Fibroblast of mammary gland (primary cell): Measurements from ENCODE around the gene DHX8.
"Not testable (repeated sequence)": the region's sequence is repeated elsewhere in the genome, so short reads cannot be mapped to it uniquely, and the experiment has no call there.

Source experiments
- DNase-seq: peaks from one replicate; pipeline ENCODE4 v3.0.0-alpha.2; 2010; ENCODE audit warnings: low read depth
- H3K4me3 ChIP-seq: 2 replicates; pipeline ENCODE4 v1.5.1; 2011; ENCODE audit warnings: low read depth, mild to moderate bottlenecking, low read length, moderate library complexity; ENCODE audit not compliant: control insufficient read depth
- CTCF ChIP-seq: conservative IDR thresholded peaks from 2 replicates; pipeline ENCODE4 v1.5.1; 2011; ENCODE audit warnings: low read depth, low read length, inconsistent platforms; ENCODE audit not compliant: control insufficient read depth, insufficient read depth

Gene DHX8

DNA sequence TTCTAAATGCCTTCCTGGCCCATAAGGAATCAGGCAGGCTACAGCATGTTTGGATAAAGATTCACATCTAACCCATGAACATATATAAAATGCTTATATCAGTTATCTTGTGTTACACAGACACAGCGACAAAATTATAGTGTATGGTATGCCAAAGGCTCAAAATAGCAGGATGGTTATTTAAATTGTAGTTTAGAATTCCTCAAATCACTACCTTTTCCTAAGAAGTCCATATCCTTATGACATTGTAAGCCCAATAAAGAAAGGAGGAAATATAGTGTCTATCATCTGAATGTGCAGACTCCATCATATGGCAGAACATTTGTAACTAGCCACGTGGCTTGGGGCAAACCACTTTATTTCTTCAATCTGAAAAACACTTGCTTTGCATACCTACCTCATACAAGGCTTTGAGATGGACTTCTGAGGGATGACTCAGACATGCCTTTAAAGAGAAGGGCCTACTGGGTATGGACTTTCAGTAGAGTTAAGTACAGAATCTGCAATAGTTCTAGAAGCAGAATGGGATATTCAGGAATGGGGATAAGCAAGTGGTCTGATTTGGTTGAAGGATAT, 12.1 kb upstream of the DHX8 start:
- TF ChIP-seq CTCF: no peak
- no peak overlapping the region for H3K4me3 ChIP-seq
- DNase-seq: no peak

- no peak for DNase-seq
- no peak overlapping the region for H3K4me3 ChIP-seq
- no peak for TF ChIP-seq CTCF
These were observed 8.2 kb upstream of the DHX8 start for GRCh38 chr17:43475494-43476089.

- not testable (repeated sequence) for H3K4me3 ChIP-seq, DNase-seq
These were observed 7.5 kb upstream of the DHX8 start for GRCh38 chr17:43476306-43476705.

DNA sequence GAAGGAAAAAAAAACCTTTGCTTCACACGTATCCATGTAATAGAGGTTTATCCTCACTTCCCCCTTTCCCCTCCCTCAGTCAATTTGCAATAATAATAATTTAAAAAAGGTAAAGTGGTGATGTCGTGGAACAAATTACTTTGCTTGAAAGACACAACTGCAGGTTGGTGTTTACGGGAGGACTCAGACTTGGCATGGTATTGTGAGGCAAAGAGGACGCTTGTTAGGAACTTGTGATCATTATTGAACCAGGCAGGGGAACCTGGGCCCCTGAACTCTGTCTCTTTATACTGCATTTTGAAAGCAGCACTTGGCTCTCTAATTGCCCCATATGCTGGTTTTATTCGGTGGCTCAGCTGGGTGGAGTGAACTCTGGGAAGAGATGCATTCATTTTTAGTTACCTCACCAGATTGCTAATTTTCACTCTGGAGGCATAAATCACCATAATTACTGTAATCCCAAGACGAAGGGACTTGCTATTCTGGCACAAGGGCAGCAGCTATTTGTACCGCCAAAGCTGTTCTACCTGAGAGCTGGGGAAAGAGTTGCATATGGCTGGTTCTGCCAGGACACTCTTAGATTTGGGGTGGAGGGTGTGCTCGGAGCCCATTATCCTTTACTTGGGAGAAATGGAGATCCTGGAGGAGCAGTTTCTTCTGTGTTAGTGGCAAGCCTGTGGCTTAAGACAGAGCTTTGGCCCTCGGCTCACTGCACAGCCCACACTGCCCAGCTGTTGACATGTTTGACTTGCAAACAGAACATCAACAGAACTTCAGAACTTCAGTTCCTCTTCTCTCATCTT, 5.7 kb upstream of the DHX8 start:
- DNase-seq: peak; percentile 19
- no peak overlapping the region for H3K4me3 ChIP-seq
- no peak for TF ChIP-seq CTCF

GRCh38 chr17:43479948-43480347, 3.8 kb upstream of the DHX8 start:
- TF ChIP-seq CTCF: no peak
- DNase-seq: no peak
- H3K4me3 ChIP-seq: no peak overlapping the region

DNA sequence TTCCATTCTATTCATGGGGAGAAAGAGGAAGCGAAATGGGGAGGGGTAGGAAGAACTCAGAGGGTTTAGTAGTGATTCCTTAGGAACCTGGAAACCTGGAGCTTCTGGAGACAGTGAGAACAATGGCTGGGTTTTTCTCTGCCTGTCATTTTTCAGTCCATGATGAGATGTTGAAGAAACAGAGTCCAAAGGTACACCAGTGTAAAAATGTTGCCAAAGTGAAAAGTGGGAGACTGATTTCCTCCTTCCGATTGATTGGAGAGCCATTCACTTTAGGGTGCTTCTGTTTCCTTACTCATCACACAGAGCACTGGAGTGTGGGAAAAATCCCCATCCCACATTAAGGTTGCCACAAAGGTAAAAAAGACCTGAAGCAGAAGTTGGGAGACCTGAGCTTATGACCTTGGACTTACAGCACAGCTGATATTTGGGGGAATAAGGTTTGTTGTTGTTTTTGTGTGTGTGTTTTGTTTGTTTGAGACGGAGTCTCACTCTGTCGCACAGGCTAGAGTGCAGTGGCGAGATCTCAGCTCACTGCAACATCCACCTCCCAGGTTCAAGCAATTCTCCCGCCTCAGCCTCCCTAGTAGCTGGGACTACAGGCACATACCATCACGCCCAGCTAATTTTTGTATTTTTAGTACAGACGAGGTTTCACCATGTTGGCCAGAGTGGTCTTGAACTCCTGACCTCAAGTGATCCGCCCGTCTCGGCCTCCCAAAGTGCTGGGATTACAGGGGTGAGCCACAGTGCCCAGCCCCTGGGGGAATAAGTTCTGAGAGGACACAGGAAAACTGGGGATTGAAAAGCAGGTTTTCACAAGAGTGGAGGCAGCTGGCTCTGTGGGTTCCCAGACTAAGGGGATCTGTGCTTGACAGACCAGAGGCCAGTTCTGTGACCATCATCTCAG, 1.4 kb upstream of the DHX8 start:
- H3K4me3 ChIP-seq: no peak overlapping the region
- TF ChIP-seq CTCF: no peak
- no peak for DNase-seq

DNA sequence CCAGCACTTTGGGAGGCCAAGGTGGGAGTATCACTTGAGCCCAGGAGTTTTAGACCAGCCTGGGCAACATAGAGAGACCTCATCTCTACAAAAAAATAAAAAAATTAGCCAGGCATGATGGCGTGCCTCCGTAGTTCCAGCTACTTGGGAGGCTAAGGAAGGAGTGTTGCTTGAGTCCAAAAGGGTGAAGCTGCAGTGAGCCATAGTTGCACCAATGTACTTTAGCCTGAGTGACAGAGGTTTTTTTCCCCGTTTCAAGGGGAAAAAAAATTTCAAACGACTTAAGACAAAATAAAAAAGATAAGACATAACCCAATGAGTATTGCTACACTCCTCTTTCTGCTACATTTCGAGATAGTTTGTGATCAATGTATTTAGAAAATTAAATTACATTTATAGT, 6.8 kb downstream of the DHX8 start:
- TF ChIP-seq CTCF: no peak
- no peak for DNase-seq
- no peak overlapping the region for H3K4me3 ChIP-seq

GRCh38 chr17:43509440-43509839, 25.7 kb downstream of the DHX8 start:
- not testable (repeated sequence) for H3K4me3 ChIP-seq, DNase-seq

DNA sequence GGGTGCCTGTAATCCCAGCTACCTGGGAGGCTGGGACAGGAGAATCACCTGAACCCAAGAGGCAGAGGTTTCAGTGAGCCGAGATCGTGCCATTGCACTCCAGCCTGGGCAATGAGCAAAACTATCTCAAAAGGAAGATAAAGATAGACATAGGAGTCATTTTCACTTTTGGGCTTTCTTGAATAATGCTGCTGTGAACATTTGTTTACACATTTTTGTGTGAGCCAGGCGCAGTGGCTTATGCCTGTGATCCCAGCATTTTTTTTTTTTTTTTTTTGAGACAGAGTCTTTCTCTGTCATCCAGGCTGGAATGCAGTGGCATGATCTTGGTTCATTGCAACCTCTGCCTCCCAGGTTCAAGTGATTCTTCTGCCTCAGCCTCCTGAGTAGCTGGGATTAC, 27.4 kb downstream of the DHX8 start:
- DNase-seq, H3K4me3 ChIP-seq: not testable (repeated sequence)
